GM19395 (cell line): ENCODE data around the gene PLPPR5.
A peak's percentile ranks its signal among the peaks of the same experiment; 100 is the strongest.
"Not testable (repeated sequence)": the region's sequence is repeated elsewhere in the genome, so short reads cannot be mapped to it uniquely, and the experiment has no call there.

ENCODE experiments used
- ATAC-seq: cut with Tn5 transposase; IDR thresholded peaks from one replicate; pipeline ENCODE4 v1.9.1; 2021; ENCODE audit warnings: mild to moderate bottlenecking, moderate library complexity; ENCODE audit not compliant: unreplicated experiment

PLPPR5 gene

GRCh38 chr1:99004861-99005442, at the start of gene PLPPR5:
TSS of gene PLPPR5 (minus strand) at chr1:99004861. CDS start at chr1:99004671, 190 bp downstream.
- ATAC-seq: peak; percentile 52

- no peak for ATAC-seq
These were observed 47.1 kb upstream of the PLPPR5 start for GRCh38 chr1:99051611-99052283.

GRCh38 chr1:99049745-99050144, 45.1 kb upstream of the PLPPR5 start:
- ATAC-seq: no peak

- ATAC-seq: not testable (repeated sequence)
These were observed 32.1 kb upstream of the PLPPR5 start for GRCh38 chr1:99036746-99037145.

- no peak for ATAC-seq
These were observed 13.7 kb upstream of the PLPPR5 start for GRCh38 chr1:99018313-99018712.

GRCh38 chr1:99017655-99018054, 13.0 kb upstream of the PLPPR5 start:
- no peak for ATAC-seq

- ATAC-seq: no peak
These were observed 6.0 kb upstream of the PLPPR5 start for GRCh38 chr1:99010679-99011078.

- no peak for ATAC-seq
These were observed 2.7 kb upstream of the PLPPR5 start for GRCh38 chr1:99007366-99007765.

- no peak for ATAC-seq
These were observed 879 bp upstream of the PLPPR5 start for GRCh38 chr1:99005537-99005942.

- peak; percentile 34 for ATAC-seq
These were observed 304 bp downstream of the PLPPR5 start for GRCh38 chr1:99004254-99004860.

- ATAC-seq: no peak
These were observed 944 bp downstream of the PLPPR5 start for GRCh38 chr1:99003581-99004253.

- ATAC-seq: no peak
These were observed 11.8 kb downstream of the PLPPR5 start for GRCh38 chr1:98992844-98993243.

GRCh38 chr1:98991127-98992012, 13.3 kb downstream of the PLPPR5 start:
- peak; percentile 63 for ATAC-seq

GRCh38 chr1:98989556-98989907, 15.1 kb downstream of the PLPPR5 start:
- ATAC-seq: no peak

GRCh38 chr1:98988904-98989555, 15.6 kb downstream of the PLPPR5 start:
- no peak for ATAC-seq

GRCh38 chr1:98985687-98986086, 19.0 kb downstream of the PLPPR5 start:
- no peak for ATAC-seq

GRCh38 chr1:98981917-98982513, 22.6 kb downstream of the PLPPR5 start:
- ATAC-seq: no peak

GRCh38 chr1:98979463-98979862, 25.2 kb downstream of the PLPPR5 start:
- ATAC-seq: no peak

GRCh38 chr1:98975810-98976209, 28.9 kb downstream of the PLPPR5 start:
- no peak for ATAC-seq

- no peak for ATAC-seq
These were observed 29.5 kb downstream of the PLPPR5 start for GRCh38 chr1:98975113-98975512.
